Ovary (tissue), 9 donors: ENCODE data around the gene IQCC. TPM values are rescaled to one million over a fixed set of nuclear protein-coding genes. Genes with fewer than 3 reads are reported as not detected.

Experiments used
- DNase-seq, 5 donors: peaks; one replicate each; pipeline ENCODE4 v3.0.0-alpha.2; 2019 to 2020
- H3K27ac ChIP-seq, 2 donors: fragments of 200-600 bp; one replicate each; pipeline versions ENCODE4 v1.5.1 to v1.8.0; 2019 to 2022
- H3K27me3 ChIP-seq: fragments of 200-600 bp; one replicate; pipeline ENCODE4 v1.8.0; 2022
- H3K36me3 ChIP-seq: fragments of 200-600 bp; sonication (generic); one replicate; pipeline ENCODE4 v1.5.1; 2019
- H3K4me1 ChIP-seq: one replicate; pipeline ENCODE4 v1.8.1; 2013; ENCODE audit warnings: mild to moderate bottlenecking, moderate library complexity; ENCODE audit not compliant: insufficient read depth
- H3K4me3 ChIP-seq: fragments of 200-600 bp; sonication (generic); one replicate; pipeline ENCODE4 v1.5.1; 2017
- H3K9me3 ChIP-seq, 2 donors: fragments of 200-600 bp in 1 of 2; sonication (generic) in 1 of 2; one replicate each; pipeline versions ENCODE4 v1.5.1 to v1.8.1; 2013 to 2019; ENCODE audit warnings: mild to moderate bottlenecking in 1 of 2, moderate library complexity in 1 of 2
- CTCF ChIP-seq, 3 donors: fragments of 450-650 bp in 2 of 3; fragments of 200-600 bp in 1 of 3; IDR thresholded peaks; one replicate each; pipeline versions ENCODE4 v1.5.1 to v1.8.0; 2016 to 2022; ENCODE audit warnings: antibody characterized with exemption in 3 of 3, mild to moderate bottlenecking in 1 of 3
- EP300 ChIP-seq: sonication (generic); formaldehyde crosslinking; IDR thresholded peaks from one replicate; pipeline ENCODE4 v1.6.1; 2017; ENCODE audit warnings: antibody characterized with exemption
- POLR2A ChIP-seq: fragments of 450-650 bp; IDR thresholded peaks from one replicate; pipeline ENCODE4 v1.6.1; 2017; ENCODE audit warnings: antibody characterized with exemption, mild to moderate bottlenecking, moderate library complexity
- WGBS, 3 donors: extraction: QIAGEN DNeasy Blood & Tissue Kit in 1 of 3; methylation state at CpG; one replicate each; pipeline versions ENCODE4 v1.1.5 to v1.1.7; 2013 to 2017; 5-methylcytosine and 5-hydroxymethylcytosine counted together
- intact Hi-C, 4 donors: fragments of 100-400 bp; cut with DNase I; formaldehyde crosslinking; loops; one replicate each; pipeline versions ENCODE4 v1.11.0 to v1.15.1; 2022 to 2023
- polyA plus RNA-seq, 2 donors: library from polyadenylated mRNA; stranded (reverse); fragments of 200-250 nt in 1 of 2; fragments of 350-450 nt in 1 of 2; fragmentation: Illumina TruSeq in 1 of 2; extraction: RNeasy Lipid Tissue Mini Kit (QIAGEN cat#74804) in 1 of 2; gene quantifications; one replicate each; pipeline ENCODE4 v1.2.3, GENCODE V29; 2013 to 2014
- total RNA-seq, 7 donors: library from RNA; depleted of rRNA in 2 of 7; stranded (reverse); fragments of >200 nt in 2 of 7; fragmentation: NEBNext Ultra II Directional in 3 of 7; extraction: Animal tissue kit (Norgen Biotek cat#: 25700) in 3 of 7; gene quantifications; one replicate each; pipeline versions ENCODE4 v1.1.0 to v1.2.4, GENCODE V29; 2016 to 2023
- donor health status: DM: no; HTN: no; CAD: no; lungs with moderate emphysema.
- donor health status: DM: no; HTN: no; CAD: no.
- donor health status: Bipolar disorder and iron deficiency.
- donor health status: DM: yes; HTN: yes; CAD: no.
- donor health status: DM: no; HTN: no; CAD: no.
- donor health status: DM: yes; HTN: yes; CAD: no.

The IQCC gene
- total and polyA plus RNA-seq, 9 donors = 2.3 to 4.7 (median 2.6) TPM

GRCh38 chr1:32255072-32256071 is 49.9 kb downstream of the IQCC start:
- Histone ChIP-seq H3K27ac (no peak overlapping the region), H3K36me3 (no peaks in the 10 kb centered on the region), H3K4me1 (peaks cover 1% of the 10 kb centered on the region), H3K27me3 (no peaks in the 10 kb centered on the region), H3K9me3 (no peaks in the 10 kb centered on the region), H3K4me3 (no peak overlapping the region)
- no peak for DNase-seq
- 82 to 86% (median 83%) methylated on average over 10 of the region's 10 CpGs for WGBS, 3 donors
- TF ChIP-seq CTCF (IDR thresholded peaks at IDR 0.05) (no peak), EP300 (no peak), POLR2A (no peak)
- intact Hi-C loops = no loop called here

GRCh38 chr1:32256473-32257226 is 51.2 kb downstream of the IQCC start:
- no peaks in the 10 kb centered on the region for H3K27me3 ChIP-seq
- DNase-seq = no peak
- intact Hi-C loops = no loop called here
- TF ChIP-seq CTCF (IDR thresholded peaks at IDR 0.05) (no peak), POLR2A (no peak), EP300 (no peak)
- no peaks in the 10 kb centered on the region for H3K9me3 ChIP-seq
- no peaks in the 10 kb centered on the region for H3K36me3 ChIP-seq
- no peak overlapping the region for H3K4me3 ChIP-seq
- 78 to 81% (median 80%) methylated on average over 9 of the region's 9 CpGs for WGBS, 3 donors
- H3K27ac ChIP-seq = no peak overlapping the region
- no peaks in the 10 kb centered on the region for H3K4me1 ChIP-seq

- WGBS, 3 donors = 80 to 90% (median 89%) methylated on average over 6 of the region's 6 CpGs
- intact Hi-C loops = no loop called here
- H3K9me3 ChIP-seq = no peaks in the 10 kb centered on the region
- DNase-seq = no peak
- TF ChIP-seq CTCF (IDR thresholded peaks at IDR 0.05) = no peak
- TF ChIP-seq EP300 = no peak
- no peak for TF ChIP-seq POLR2A
- H3K27me3 ChIP-seq = no peaks in the 10 kb centered on the region
- no peak overlapping the region for H3K27ac ChIP-seq
- no peaks in the 10 kb centered on the region for H3K4me1 ChIP-seq
- H3K36me3 ChIP-seq = no peaks in the 10 kb centered on the region
- H3K4me3 ChIP-seq = no peak overlapping the region
Measured at GRCh38 chr1:32257227-32257508, 51.7 kb downstream of the IQCC start.

Other genes starting within 250 kb of the IQCC start
- 100 to 1,000 TPM in 5 of 7 donors, 10 to 100 TPM in 2; 84.3 to 184 (median 164) TPM for gene KHDRBS1, start 191.8 kb upstream of the IQCC start, total RNA-seq
- gene KHDRBS1, start 191.8 kb upstream of the IQCC start, polyA plus RNA-seq = 100 to 1,000 TPM; 137 to 138 TPM
- gene TMEM39B, start 132.7 kb upstream of the IQCC start, total RNA-seq = 10 to 100 TPM in 5 of 7 donors, 1 to 10 TPM in 2; 3.0 to 23.5 (median 15.2) TPM
- gene TMEM39B, start 132.7 kb upstream of the IQCC start, polyA plus RNA-seq = 10 to 100 TPM in 1 of 2 donors, 1 to 10 TPM in 1; 7.4 to 16.1 TPM
- gene KPNA6, start 97.6 kb upstream of the IQCC start, total RNA-seq = 10 to 100 TPM; 18.4 to 57.7 (median 47.7) TPM
- 10 to 100 TPM in 1 of 2 donors, 1 to 10 TPM in 1; 9.3 to 26.9 TPM for gene KPNA6, start 97.6 kb upstream of the IQCC start, polyA plus RNA-seq
- gene TXLNA, start 26.0 kb upstream of the IQCC start, total RNA-seq = 10 to 100 TPM; 24.3 to 71.9 (median 50.0) TPM
- 10 to 100 TPM; 23.9 to 33.2 TPM for gene TXLNA, start 26.0 kb upstream of the IQCC start, polyA plus RNA-seq
- gene CCDC28B, start 5.1 kb upstream of the IQCC start, total RNA-seq = 1 to 10 TPM; 3.2 to 9.4 (median 6.2) TPM
- gene CCDC28B, start 5.1 kb upstream of the IQCC start, polyA plus RNA-seq = 1 to 10 TPM; 2.3 to 6.8 TPM
- gene DCDC2B, start 3.4 kb downstream of the IQCC start, total RNA-seq = 10 to 100 TPM in 1 of 7 donors, 1 to 10 TPM in 1, under 1 TPM in 2, not detected in 3; 0.22 to 13.3 (median 0.99) TPM
- gene DCDC2B, start 3.4 kb downstream of the IQCC start, polyA plus RNA-seq = under 1 TPM in 1 of 2 donors, not detected in 1; 0.05 TPM
- 10 to 100 TPM; 11.6 to 34.6 (median 24.6) TPM for gene TMEM234, start 16.7 kb downstream of the IQCC start, total RNA-seq
- 10 to 100 TPM in 1 of 2 donors, 1 to 10 TPM in 1; 9.4 to 13.8 TPM for gene TMEM234, start 16.7 kb downstream of the IQCC start, polyA plus RNA-seq
- gene EIF3I, start 16.7 kb downstream of the IQCC start, total RNA-seq = 100 to 1,000 TPM; 140 to 194 (median 161) TPM
- gene EIF3I, start 16.7 kb downstream of the IQCC start, polyA plus RNA-seq = 100 to 1,000 TPM; 189 to 272 TPM
- 1 to 10 TPM in 6 of 7 donors, not detected in 1; 1.5 to 7.8 (median 3.6) TPM for gene FAM167B, start 41.6 kb downstream of the IQCC start, total RNA-seq
- 1 to 10 TPM; 2.3 to 3.4 TPM for gene FAM167B, start 41.6 kb downstream of the IQCC start, polyA plus RNA-seq
- gene LCK, start 45.6 kb downstream of the IQCC start, total RNA-seq = 1 to 10 TPM in 3 of 7 donors, under 1 TPM in 4; 0.35 to 1.4 (median 0.92) TPM
- 1 to 10 TPM in 1 of 2 donors, under 1 TPM in 1; 0.69 to 2.8 TPM for gene LCK, start 45.6 kb downstream of the IQCC start, polyA plus RNA-seq
- gene HDAC1, start 86.4 kb downstream of the IQCC start, total RNA-seq = 100 to 1,000 TPM in 1 of 7 donors, 10 to 100 TPM in 6; 52.9 to 107 (median 89.2) TPM
- gene HDAC1, start 86.4 kb downstream of the IQCC start, polyA plus RNA-seq = 100 to 1,000 TPM in 1 of 2 donors, 10 to 100 TPM in 1; 66.7 to 101 TPM
- gene MARCKSL1, start 130.6 kb downstream of the IQCC start, total RNA-seq = 100 to 1,000 TPM; 105 to 667 (median 335) TPM
- gene MARCKSL1, start 130.6 kb downstream of the IQCC start, polyA plus RNA-seq = 100 to 1,000 TPM; 226 to 268 TPM
- 10 to 100 TPM in 6 of 7 donors, 1 to 10 TPM in 1; 9.1 to 27.0 (median 15.5) TPM for gene FAM229A, start 156.8 kb downstream of the IQCC start, total RNA-seq
- 10 to 100 TPM in 1 of 2 donors, 1 to 10 TPM in 1; 3.0 to 13.2 TPM for gene FAM229A, start 156.8 kb downstream of the IQCC start, polyA plus RNA-seq
- 10 to 100 TPM in 1 of 7 donors, 1 to 10 TPM in 6; 2.5 to 12.4 (median 4.0) TPM for gene TSSK3, start 156.9 kb downstream of the IQCC start, total RNA-seq
- gene TSSK3, start 156.9 kb downstream of the IQCC start, polyA plus RNA-seq = 1 to 10 TPM in 1 of 2 donors, under 1 TPM in 1; 0.78 to 4.2 TPM
- gene BSDC1, start 188.8 kb downstream of the IQCC start, total RNA-seq = 100 to 1,000 TPM in 1 of 7 donors, 10 to 100 TPM in 6; 54.9 to 107 (median 73.0) TPM
- 10 to 100 TPM; 60.5 to 60.7 TPM for gene BSDC1, start 188.8 kb downstream of the IQCC start, polyA plus RNA-seq